ENCODE measurements around the gene AK4. TPM values are rescaled to one million over a fixed set of nuclear protein-coding genes. Genes with fewer than 3 reads are reported as not detected.
"Not testable (repeated sequence)": the region's sequence is repeated elsewhere in the genome, so short reads cannot be mapped to it uniquely, and the experiment has no call there.

AK4 gene
- total and polyA plus RNA-seq, 7 donors: 9.7 to 74.1 (median 37.8) TPM

DNA sequence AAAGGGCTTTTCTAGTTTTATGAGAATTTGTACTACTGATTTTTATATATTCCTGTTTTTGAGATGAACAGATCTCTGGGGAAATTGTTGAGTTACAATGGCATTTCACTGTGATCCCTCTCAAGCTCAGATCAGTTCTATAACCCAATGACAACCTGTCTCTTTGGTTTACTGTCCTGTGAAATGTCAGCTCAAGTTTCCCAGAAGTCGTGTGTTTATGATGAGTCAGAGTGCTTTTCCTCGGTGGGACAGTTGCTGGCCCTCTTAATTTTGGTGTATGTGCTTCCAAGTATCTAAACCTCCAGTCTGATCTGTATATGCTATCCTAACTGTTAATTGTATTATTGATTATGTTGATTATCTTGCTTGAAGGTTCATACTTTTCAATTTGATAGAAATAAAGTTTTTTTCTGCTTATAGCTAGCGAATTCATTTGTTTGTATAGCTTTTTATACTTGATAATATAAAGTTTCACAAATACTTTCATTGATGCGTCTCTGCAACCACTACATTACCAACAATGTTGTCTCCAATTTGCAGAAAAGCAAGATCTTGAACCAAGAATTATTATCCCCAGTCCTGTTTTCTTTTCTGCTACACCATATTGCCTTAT lies 83.8 kb downstream of the AK4 start:
- Histone ChIP-seq H3K4me3 (no peak overlapping the region), H3K27me3 (no peaks in the 10 kb centered on the region), H3K9me3 (no peaks in the 10 kb centered on the region), H3K4me1 (no peaks in the 10 kb centered on the region), H3K36me3 (no peaks in the 10 kb centered on the region), H3K27ac (no peak overlapping the region)
- TF ChIP-seq POLR2A (IDR thresholded peaks at IDR 0.05): no peak
- no peak for TF ChIP-seq POLR2AphosphoS5 (IDR thresholded peaks at IDR 0.05)
- no peak for TF ChIP-seq EP300 (IDR thresholded peaks at IDR 0.05)
- TF ChIP-seq, protein P1, sequence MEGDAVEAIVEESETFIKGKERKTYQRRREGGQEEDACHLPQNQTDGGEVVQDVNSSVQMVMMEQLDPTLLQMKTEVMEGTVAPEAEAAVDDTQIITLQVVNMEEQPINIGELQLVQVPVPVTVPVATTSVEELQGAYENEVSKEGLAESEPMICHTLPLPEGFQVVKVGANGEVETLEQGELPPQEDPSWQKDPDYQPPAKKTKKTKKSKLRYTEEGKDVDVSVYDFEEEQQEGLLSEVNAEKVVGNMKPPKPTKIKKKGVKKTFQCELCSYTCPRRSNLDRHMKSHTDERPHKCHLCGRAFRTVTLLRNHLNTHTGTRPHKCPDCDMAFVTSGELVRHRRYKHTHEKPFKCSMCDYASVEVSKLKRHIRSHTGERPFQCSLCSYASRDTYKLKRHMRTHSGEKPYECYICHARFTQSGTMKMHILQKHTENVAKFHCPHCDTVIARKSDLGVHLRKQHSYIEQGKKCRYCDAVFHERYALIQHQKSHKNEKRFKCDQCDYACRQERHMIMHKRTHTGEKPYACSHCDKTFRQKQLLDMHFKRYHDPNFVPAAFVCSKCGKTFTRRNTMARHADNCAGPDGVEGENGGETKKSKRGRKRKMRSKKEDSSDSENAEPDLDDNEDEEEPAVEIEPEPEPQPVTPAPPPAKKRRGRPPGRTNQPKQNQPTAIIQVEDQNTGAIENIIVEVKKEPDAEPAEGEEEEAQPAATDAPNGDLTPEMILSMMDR (IDR thresholded peaks at IDR 0.05): no peak
- no peak for DNase-seq
- WGBS, 2 donors: 66 to 72% methylated on average over 4 of the region's 4 CpGs
- intact Hi-C loops (cut with DNase I): no loop called here

DNA sequence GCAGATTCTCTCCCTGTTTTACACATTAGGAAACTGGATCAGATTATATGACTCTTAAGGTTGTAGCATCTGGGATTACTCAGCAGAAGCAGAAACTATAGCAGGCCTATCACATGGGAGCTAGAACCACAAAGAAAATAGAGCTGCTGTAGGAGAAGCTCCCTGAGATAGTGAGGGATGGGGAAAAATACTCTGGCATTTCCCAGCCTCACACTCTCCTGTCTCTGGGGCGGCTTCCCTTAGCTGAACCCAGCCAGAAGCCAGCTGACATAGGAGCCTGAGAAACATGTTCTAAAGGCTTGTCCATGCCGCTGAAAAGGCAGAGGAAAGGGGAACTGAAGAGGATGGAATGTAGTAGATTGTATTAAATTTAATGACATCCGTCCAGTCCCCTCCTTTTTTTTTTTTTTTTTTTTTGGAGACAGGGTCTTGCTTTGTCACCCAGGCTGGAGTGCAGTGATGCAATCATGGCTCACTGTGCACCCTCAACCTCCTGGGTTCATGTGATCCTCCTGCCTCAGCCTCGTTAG lies 84.5 kb downstream of the AK4 start:
- no peak overlapping the region for H3K27ac ChIP-seq
- no peak overlapping the region for H3K4me3 ChIP-seq
- TF ChIP-seq EP300 (IDR thresholded peaks at IDR 0.05) (no peak), POLR2A (IDR thresholded peaks at IDR 0.05) (no peak), POLR2AphosphoS5 (IDR thresholded peaks at IDR 0.05) (no peak)
- TF ChIP-seq, protein P1 (IDR thresholded peaks at IDR 0.05): no peak
- no peak for DNase-seq
- WGBS, 2 donors: 78 to 88% methylated on average over 4 of the region's 4 CpGs
- H3K27me3 ChIP-seq: no peaks in the 10 kb centered on the region
- intact Hi-C loops (cut with DNase I): no loop called here
- H3K36me3 ChIP-seq: no peaks in the 10 kb centered on the region
- H3K4me1 ChIP-seq: no peaks in the 10 kb centered on the region
- no peaks in the 10 kb centered on the region for H3K9me3 ChIP-seq

DNA sequence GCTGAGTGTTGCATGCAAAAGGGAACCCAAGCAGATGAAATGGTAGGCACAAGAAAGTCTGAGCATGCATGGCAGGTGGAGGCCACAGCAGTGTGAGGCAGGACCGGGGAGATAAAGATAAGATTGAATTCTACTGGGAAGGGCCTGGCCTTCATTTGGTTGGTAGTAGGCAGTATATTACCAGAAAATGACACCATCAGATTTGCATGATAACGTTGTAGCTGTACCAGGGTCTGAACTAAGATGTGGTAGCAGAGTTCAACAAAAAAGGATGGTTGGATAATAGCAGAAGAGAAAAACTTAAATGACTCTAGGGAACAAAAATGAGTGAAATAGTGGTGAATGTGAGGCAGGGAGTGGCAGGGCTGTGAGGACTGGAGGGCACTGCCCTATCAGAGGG lies 85.8 kb downstream of the AK4 start:
- no peak overlapping the region for H3K4me3 ChIP-seq
- 62 to 83% methylated on average over 2 of the region's 2 CpGs for WGBS, 2 donors
- no peaks in the 10 kb centered on the region for H3K9me3 ChIP-seq
- H3K4me1 ChIP-seq: no peaks in the 10 kb centered on the region
- no peak overlapping the region for H3K27ac ChIP-seq
- H3K36me3 ChIP-seq: no peaks in the 10 kb centered on the region
- intact Hi-C loops (cut with DNase I): no loop called here
- no peak for DNase-seq
- TF ChIP-seq POLR2AphosphoS5 (IDR thresholded peaks at IDR 0.05) (no peak), EP300 (IDR thresholded peaks at IDR 0.05) (no peak), POLR2A (IDR thresholded peaks at IDR 0.05) (no peak)
- TF ChIP-seq, protein P1 (IDR thresholded peaks at IDR 0.05): no peak
- H3K27me3 ChIP-seq: no peaks in the 10 kb centered on the region

DNA sequence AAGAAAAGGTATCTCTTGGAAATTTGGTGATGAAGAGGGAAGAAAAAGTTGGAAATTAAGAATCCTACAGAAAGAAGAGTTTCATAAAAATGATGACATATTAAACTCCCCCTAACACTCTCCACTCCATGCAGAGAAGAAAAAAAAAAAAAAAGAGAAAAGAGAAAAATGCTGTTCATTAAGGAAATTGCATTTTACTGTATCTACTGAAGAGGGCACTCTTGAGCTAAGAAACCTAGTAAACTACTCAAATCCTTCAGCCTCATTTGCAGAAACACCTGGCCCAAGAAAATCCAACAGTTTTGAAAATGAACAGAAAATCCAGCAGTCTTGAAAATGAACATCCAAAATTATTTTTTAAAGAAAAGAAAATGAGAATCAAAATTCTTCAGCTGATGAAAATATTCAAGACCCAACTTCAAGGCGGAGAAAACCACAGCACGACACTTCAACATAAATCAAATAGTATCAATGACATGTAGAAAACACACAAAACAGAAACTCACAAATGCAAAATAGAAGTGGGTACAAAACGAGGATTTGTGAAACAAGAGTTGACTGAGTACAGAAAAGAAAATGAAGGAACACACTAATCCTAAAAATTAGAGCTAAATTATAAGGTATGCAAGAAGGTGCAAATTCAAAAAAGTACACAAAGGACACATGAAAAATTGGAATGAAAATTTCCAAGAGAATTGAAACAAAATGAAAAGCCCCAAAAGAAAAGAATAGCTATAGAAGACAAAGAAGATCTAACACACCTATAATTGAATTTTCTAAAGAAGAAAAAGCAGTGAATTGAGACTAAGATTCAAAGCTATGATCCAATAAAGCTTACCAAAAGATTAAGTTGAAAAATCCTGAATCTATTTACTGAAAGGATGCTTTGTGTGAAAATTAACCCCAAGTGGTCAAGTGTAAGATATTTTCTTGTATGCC lies 88.1 kb downstream of the AK4 start:
- no peak for TF ChIP-seq EP300 (IDR thresholded peaks at IDR 0.05)
- no peak for TF ChIP-seq POLR2AphosphoS5 (IDR thresholded peaks at IDR 0.05)
- no peak for TF ChIP-seq POLR2A (IDR thresholded peaks at IDR 0.05)
- TF ChIP-seq, protein P1 (IDR thresholded peaks at IDR 0.05): peak in 2 of 4 experiments; percentile 12 to 15
- intact Hi-C loops (cut with DNase I): loop anchor here (5.0 kb wide), 1 partner anchor 451 kb away; no protein-coding TSS in a partner anchor
- H3K36me3 ChIP-seq: no peaks in the 10 kb centered on the region
- no peaks in the 10 kb centered on the region for H3K27me3 ChIP-seq
- H3K27ac ChIP-seq: no peak overlapping the region
- DNase-seq: no peak
- no peaks in the 10 kb centered on the region for H3K4me1 ChIP-seq
- peaks cover 0 to 2% (median 0%) of the 10 kb centered on the region in 4 donors for H3K9me3 ChIP-seq
- no peak overlapping the region for H3K4me3 ChIP-seq
- 70 to 82% methylated on average over 3 of the region's 3 CpGs for WGBS, 2 donors

DNA sequence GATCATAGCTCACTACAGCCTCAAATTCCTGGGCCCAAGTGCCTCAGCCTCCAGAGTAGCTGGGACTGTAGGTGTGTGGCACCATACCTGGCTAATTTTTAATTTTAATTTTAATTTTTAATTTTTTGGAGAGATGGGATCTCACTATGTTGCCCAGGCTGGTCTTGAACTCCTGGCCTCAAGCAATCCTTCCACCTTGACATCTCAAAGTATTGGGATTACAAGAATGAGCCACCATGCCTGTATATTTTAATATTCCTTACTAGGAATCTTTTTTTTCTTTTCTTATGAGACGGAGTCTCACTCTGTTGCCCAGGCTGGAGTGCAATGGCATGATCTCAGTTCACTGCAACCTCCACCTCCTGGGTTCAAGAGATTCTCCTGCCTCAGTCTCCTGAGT lies 89.1 kb downstream of the AK4 start:
- WGBS, 2 donors: 89 to 92% methylated on average over 1 of the region's 1 CpG
- not testable (repeated sequence) for H3K4me3 ChIP-seq, H3K9me3 ChIP-seq, H3K36me3 ChIP-seq, H3K27me3 ChIP-seq, DNase-seq, H3K27ac ChIP-seq, H3K4me1 ChIP-seq
- intact Hi-C loops (cut with DNase I): loop anchor here (5.0 kb wide), 1 partner anchor 450 kb away; no protein-coding TSS in a partner anchor
